H1 (cell line): ENCODE results near the gene CMTM5. TPM values are rescaled to one million over a fixed set of nuclear protein-coding genes. Genes with fewer than 3 reads are reported as not detected.

Experiments
- CTCF ChIA-PET: fragments of 300-600 bp; sonication (Branson Sonifier 250); formaldehyde crosslinking; loops from one replicate; lab custom pipeline; 2021; ENCODE audit not compliant: partially characterized antibody; lab: Charles Lee
- POLR2A ChIA-PET: fragments of 300-600 bp; sonication (Branson Sonifier 250); formaldehyde crosslinking; loops from one replicate; lab custom pipeline; 2021; ENCODE audit warnings: inconsistent platforms; ENCODE audit not compliant: partially characterized antibody; lab: Charles Lee
- DNase-seq, 2 experiments: peaks; one replicate each; pipeline versions ENCODE4 v3.0.0 to v3.0.0-alpha.2; 2010 to 2022; ENCODE audit warnings: low spot score in 2 of 2, low read depth in 1 of 2, mixed read lengths in 1 of 2
- FAIRE-seq: peaks from 2 replicates; lab custom pipeline; 2011; peaks lifted over from hg19 to GRCh38; lab: Jason Lieb, UNC
- H2AFZ ChIP-seq: 2 replicates; pipeline ENCODE4 v1.8.1; 2012; ENCODE audit warnings: low read length, inconsistent platforms
- H2AK5ac ChIP-seq: 2 replicates; pipeline ENCODE4 v1.6.1; 2013; ENCODE audit warnings: low read depth, low read length
- H2BK120ac ChIP-seq: replicated peaks from 2 replicates; pipeline ENCODE3; 2013; ENCODE audit warnings: low read depth, low read length, inconsistent platforms
- H2BK12ac ChIP-seq: 2 replicates; pipeline ENCODE4 v1.6.1; 2013; ENCODE audit warnings: low read depth, low read length
- H2BK15ac ChIP-seq: 2 replicates; pipeline ENCODE4 v1.6.1; 2013; ENCODE audit warnings: low read length
- H2BK20ac ChIP-seq: 2 replicates; pipeline ENCODE4 v1.6.1; 2013; ENCODE audit warnings: low read length
- H2BK5ac ChIP-seq: 2 replicates; pipeline ENCODE4 v1.6.1; 2013; ENCODE audit warnings: low read depth, low read length
- H3K14ac ChIP-seq: 2 replicates; pipeline ENCODE4 v1.6.1; 2013; ENCODE audit warnings: inconsistent platforms; ENCODE audit not compliant: insufficient read length
- H3K18ac ChIP-seq: 2 replicates; pipeline ENCODE4 v1.6.1; 2013; ENCODE audit warnings: low read length; ENCODE audit errors: extremely low read depth
- H3K23ac ChIP-seq: 2 replicates; pipeline ENCODE4 v1.6.1; 2013; ENCODE audit warnings: inconsistent platforms; ENCODE audit not compliant: insufficient read length
- H3K23me2 ChIP-seq: 2 replicates; pipeline ENCODE4 v1.6.1; 2013; ENCODE audit warnings: low read depth, low read length
- H3K27ac ChIP-seq: 2 replicates; pipeline ENCODE4 v1.6.1; 2011; ENCODE audit warnings: low read depth, low read length, inconsistent platforms
- H3K27me3 ChIP-seq, 4 experiments: replicated peaks in 1 of 4; 1 replicate in 1 of 4; 2 replicates in 3 of 4; pipeline versions ENCODE4 v1.6.1 to v1.8.1; 2011 to 2013; ENCODE audit warnings: low read length in 3 of 4, mild to moderate bottlenecking in 3 of 4, inconsistent platforms in 2 of 4, mixed read lengths in 2 of 4, moderate library complexity in 1 of 4; ENCODE audit not compliant: control insufficient read depth in 3 of 4, insufficient read depth in 3 of 4; ENCODE audit errors: extremely low read depth in 1 of 4
- H3K36me3 ChIP-seq, 4 experiments: 2 replicates each; pipeline versions ENCODE4 v1.6.1 to v1.8.1; 2011 to 2013; ENCODE audit warnings: mild to moderate bottlenecking in 4 of 4, low read length in 3 of 4, moderate library complexity in 2 of 4, control low read depth in 1 of 4, inconsistent platforms in 1 of 4; ENCODE audit not compliant: insufficient read depth in 4 of 4, control insufficient read depth in 2 of 4
- H3K4ac ChIP-seq: replicated peaks from 2 replicates; pipeline ENCODE3; 2013; ENCODE audit warnings: low read length, low read depth, mixed read lengths, inconsistent platforms; ENCODE audit not compliant: insufficient read length
- H3K4me1 ChIP-seq, 4 experiments: replicated peaks in 1 of 4; 1 replicate in 1 of 4; 2 replicates in 3 of 4; pipeline versions ENCODE4 v1.6.1 to v1.8.1; 2011 to 2013; ENCODE audit warnings: low read length in 3 of 4, inconsistent platforms in 2 of 4, mixed read lengths in 1 of 4; ENCODE audit not compliant: insufficient read depth in 4 of 4, control insufficient read depth in 3 of 4
- H3K4me2 ChIP-seq, 2 experiments: 2 replicates each; pipeline versions ENCODE4 v1.6.1 to v1.8.1; 2011 to 2013; ENCODE audit warnings: low read depth in 2 of 2, low read length in 2 of 2, control low read depth in 1 of 2, inconsistent platforms in 1 of 2, mild to moderate bottlenecking in 1 of 2; ENCODE audit not compliant: insufficient read depth in 1 of 2
- H3K4me3 ChIP-seq, 4 experiments: fragments of 200-600, 300-600 bp in 1 of 4; sonication (generic), shearing (Covaris generic), sonication (Bioruptor Twin) in 1 of 4; 2 replicates each; pipeline versions ENCODE4 v1.5.1 to v1.8.1; 2011 to 2016; ENCODE audit warnings: low read length in 4 of 4, low read depth in 3 of 4, control low read depth in 2 of 4, inconsistent platforms in 2 of 4, mild to moderate bottlenecking in 2 of 4, mixed read lengths in 1 of 4, moderate library complexity in 1 of 4; ENCODE audit not compliant: insufficient read depth in 2 of 4; ENCODE audit errors: extremely low read depth in 1 of 4
- H3K56ac ChIP-seq: replicated peaks from 2 replicates; pipeline ENCODE3; 2013; ENCODE audit warnings: low read depth, mild to moderate bottlenecking, mixed read lengths, low read length, inconsistent platforms; ENCODE audit not compliant: insufficient read length
- H3K79me1 ChIP-seq: 2 replicates; pipeline ENCODE4 v1.6.1; 2013; ENCODE audit warnings: low read depth, low read length, control low read depth
- H3K79me2 ChIP-seq, 2 experiments: 2 replicates each; pipeline versions ENCODE4 v1.6.1 to v1.8.1; 2012 to 2013; ENCODE audit warnings: low read length in 2 of 2, mild to moderate bottlenecking in 2 of 2, inconsistent platforms in 1 of 2; ENCODE audit not compliant: insufficient read depth in 2 of 2, control insufficient read depth in 1 of 2
- H3K9ac ChIP-seq, 4 experiments: replicated peaks in 1 of 4; 1 replicate in 1 of 4; 2 replicates in 3 of 4; pipeline versions ENCODE4 v1.6.1 to v1.8.1; 2011 to 2013; ENCODE audit warnings: low read depth in 3 of 4, low read length in 3 of 4, control low read depth in 2 of 4, mild to moderate bottlenecking in 2 of 4, moderate library complexity in 2 of 4, inconsistent platforms in 1 of 4; ENCODE audit errors: extremely low read depth in 1 of 4
- H3K9me3 ChIP-seq, 2 experiments: 2 replicates each; pipeline versions ENCODE4 v1.6.1 to v1.8.1; 2012 to 2013; ENCODE audit warnings: mild to moderate bottlenecking in 2 of 2, moderate library complexity in 2 of 2, control low read depth in 1 of 2, inconsistent platforms in 1 of 2, low read depth in 1 of 2, low read length in 1 of 2, mixed read lengths in 1 of 2; ENCODE audit not compliant: insufficient read depth in 2 of 2
- H4K20me1 ChIP-seq, 2 experiments: replicated peaks in 1 of 2; 2 replicates each; pipeline versions ENCODE3 to v1.8.1; 2011 to 2013; ENCODE audit warnings: inconsistent platforms in 2 of 2, low read length in 2 of 2, mild to moderate bottlenecking in 1 of 2; ENCODE audit not compliant: insufficient read depth in 2 of 2, control insufficient read depth in 1 of 2
- H4K5ac ChIP-seq: 2 replicates; pipeline ENCODE4 v1.6.1; 2013; ENCODE audit warnings: low read length, low read depth, mixed read lengths, inconsistent platforms; ENCODE audit not compliant: insufficient read length
- H4K8ac ChIP-seq: 2 replicates; pipeline ENCODE4 v1.8.0; 2013; ENCODE audit warnings: mild to moderate bottlenecking, moderate library complexity, low read length, inconsistent platforms; ENCODE audit not compliant: insufficient read depth; ENCODE audit errors: extremely low read depth
- H4K91ac ChIP-seq: replicated peaks from 2 replicates; pipeline ENCODE3; 2013; ENCODE audit warnings: low read length, mixed read lengths, inconsistent platforms; ENCODE audit not compliant: insufficient read length
- SIRT6 ChIP-seq: IDR thresholded peaks from one replicate; pipeline ENCODE4 v1.7.1; 2012; ENCODE audit warnings: low read length, inconsistent platforms
- SIX5 ChIP-seq: IDR thresholded peaks from 2 replicates; pipeline ENCODE4 v1.6.1; 2011; ENCODE audit warnings: mild to moderate bottlenecking, low read depth, low read length
- WGBS, 2 experiments: shearing (Covaris generic) in 1 of 2; methylation state at CpG; one replicate each; pipeline versions ENCODE4 v1.1.6 to v1.1.7; 2013 to 2015; ENCODE audit warnings: low lambda C conversion rate in 2 of 2, mixed read lengths in 2 of 2, inconsistent platforms in 1 of 2, low coverage in 1 of 2, missing lambda C conversion rate in 1 of 2; ENCODE audit not compliant: insufficient replicate concordance in 2 of 2, insufficient coverage in 1 of 2, insufficient read length in 1 of 2; ENCODE audit errors: extremely low coverage in 1 of 2, missing lambda C conversion rate in 1 of 2; 5-methylcytosine and 5-hydroxymethylcytosine counted together
- polyA plus RNA-seq, 7 experiments: library from polyadenylated mRNA; depleted of rRNA in 3 of 7; stranded (reverse) in 5 of 7; unstranded in 2 of 7; fragments of >200 nt in 5 of 7; fragments of 200-250 nt in 2 of 7; gene quantifications; 1 replicate in 5 of 7; 2 replicates in 1 of 7; 4 replicates in 1 of 7; pipeline versions ENCODE4 v1.2.1 to v1.2.3, GENCODE V29; 2011 to 2013; ENCODE audit warnings: missing spikeins in 2 of 7, mixed read lengths in 2 of 7
- total RNA-seq: library from RNA; stranded (reverse); fragmentation: NEBNext Ultra II Directional; extraction: Animal tissue kit (Norgen Biotek cat#: 25700); gene quantifications from 2 replicates; pipeline ENCODE4 v1.2.1, GENCODE V29; 2021

The CMTM5 gene
- total and polyA plus RNA-seq, 2 of the 8 experiments (the other 6 are each of a cell fraction or from before 2014, with no cell fraction given): 2.1 TPM; not detected in 1

GRCh38 chr14:23384364-23385080 is 7.7 kb downstream of the CMTM5 start:
- Histone ChIP-seq H3K79me2 (no peaks in the 10 kb centered on the region), H3K4me2 (no peak overlapping the region), H2BK15ac (no peak overlapping the region), H3K18ac (no peak overlapping the region), H3K56ac (no peak overlapping the region), H4K8ac (no peak overlapping the region), H3K14ac (no peak overlapping the region), H2AK5ac (no peak overlapping the region), H3K27me3 (no peaks in the 10 kb centered on the region; a peak in 1 of 7 replicates), H2AFZ (no peak overlapping the region), H3K4ac (no peak overlapping the region), H3K23ac (no peak overlapping the region), H3K36me3 (no peaks in the 10 kb centered on the region), H3K9me3 (no peaks in the 10 kb centered on the region), H3K4me3 (no peak overlapping the region), H4K91ac (no peak overlapping the region), H4K20me1 (no peaks in the 10 kb centered on the region), H3K23me2 (no peaks in the 10 kb centered on the region; the same call in 1 of the 2 replicates), H2BK120ac (no peak overlapping the region), H3K4me1 (peaks cover 0 to 10% (median 1%) of the 10 kb centered on the region in 4 experiments; a peak in 4 of 7 replicates), H2BK12ac (no peak overlapping the region), H3K27ac (no peak overlapping the region), H2BK20ac (no peak overlapping the region), H4K5ac (no peak overlapping the region), H3K9ac (no peak overlapping the region), H3K79me1 (no peaks in the 10 kb centered on the region), H2BK5ac (no peak overlapping the region)
- CTCF ChIA-PET: interaction anchor here (0.6 to 15.0 kb wide), 10 partner anchors 10 to 707 kb away, joined by 3 to 333 read pairs (median 4); partner anchors contain the start of genes EFS and SLC22A17
- no peak for FAIRE-seq
- TF ChIP-seq SIX5 (no peak), SIRT6 (no peak)
- 91% methylated on average over 29 of the region's 29 CpGs; no CpG with 5 or more reads in 1 of the 2 experiments for WGBS, 2 experiments
- POLR2A ChIA-PET: no interaction called here
- no peak for DNase-seq
